SU-DHL-6 (cell line): ENCODE data around the gene BCAP31.

Source experiments
- H2AFZ ChIP-seq: fragments of 200-600 bp; sonication (generic); 2 replicates; pipeline ENCODE4 v1.6.1; 2014; ENCODE audit warnings: low read depth, mild to moderate bottlenecking, moderate library complexity, mixed read lengths, antibody characterized with exemption, low read length; ENCODE audit not compliant: severe bottlenecking
- H3F3A ChIP-seq: fragments of 200-600 bp; shearing (Covaris generic); 2 replicates; pipeline ENCODE4 v1.6.0; 2016; ENCODE audit warnings: antibody characterized with exemption, mild to moderate bottlenecking; ENCODE audit not compliant: insufficient read depth
- H3K27ac ChIP-seq: fragments of 200-600 bp; sonication (generic); 2 replicates; pipeline ENCODE4 v1.5.1; 2016; ENCODE audit warnings: low read depth, mild to moderate bottlenecking, low read length, moderate library complexity, mixed read lengths
- H3K27me3 ChIP-seq: fragments of 200-600 bp; sonication (generic), shearing (Covaris generic); 2 replicates; pipeline ENCODE4 v1.6.0; 2014; ENCODE audit warnings: mild to moderate bottlenecking, low read length
- H3K36me3 ChIP-seq: fragments of 200-600 bp; sonication (generic); 2 replicates; pipeline ENCODE4 v1.6.1; 2014; ENCODE audit warnings: mild to moderate bottlenecking, low read length, mixed read lengths
- H3K4me2 ChIP-seq: fragments of 300-600, 200-600 bp; shearing (Covaris generic), sonication (generic); 2 replicates; pipeline ENCODE4 v1.6.0; 2014; ENCODE audit warnings: low read length, low read depth, mild to moderate bottlenecking; ENCODE audit not compliant: poor library complexity, severe bottlenecking
- H3K4me3 ChIP-seq: fragments of 200-600 bp; sonication (generic); 2 replicates; pipeline ENCODE4 v1.5.1; 2014; ENCODE audit warnings: antibody characterized with exemption, low read length, mild to moderate bottlenecking, mixed read lengths; ENCODE audit not compliant: insufficient read depth, poor library complexity, severe bottlenecking
- H3K79me2 ChIP-seq: fragments of 200-600 bp; sonication (generic); 2 replicates; pipeline ENCODE4 v1.6.1; 2014; ENCODE audit warnings: mild to moderate bottlenecking, low read length, moderate library complexity; ENCODE audit not compliant: insufficient read depth
- H3K9ac ChIP-seq: fragments of 200-600 bp; sonication (generic); 2 replicates; pipeline ENCODE4 v1.7.0; 2014; ENCODE audit warnings: mild to moderate bottlenecking, low read length
- H3K9me2 ChIP-seq: fragments of 200-600 bp; sonication (generic); replicated peaks from 2 replicates; pipeline ENCODE4 v1.6.1; 2014; ENCODE audit warnings: low read length; ENCODE audit not compliant: insufficient read depth
- H3K9me3 ChIP-seq: fragments of 200-600 bp; sonication (generic); 2 replicates; pipeline ENCODE4 v1.6.1; 2014; ENCODE audit warnings: low read length, mixed read lengths; ENCODE audit not compliant: insufficient read depth
- H4K20me1 ChIP-seq: fragments of 200-600 bp; sonication (generic); 2 replicates; pipeline ENCODE4 v1.6.1; 2014; ENCODE audit warnings: low read depth, mild to moderate bottlenecking, antibody characterized with exemption, low read length, moderate library complexity, mixed read lengths
- EZH2phosphoT487 ChIP-seq: fragments of 200-600 bp; sonication (generic), shearing (Covaris generic); conservative IDR thresholded peaks from 2 replicates; pipeline ENCODE4 v1.6.1; 2018; ENCODE audit warnings: mild to moderate bottlenecking, antibody characterized with exemption, low read length, moderate library complexity, mixed read lengths
- TF ChIP-seq, protein P1 (sequence below): fragments of 200-600 bp; sonication (generic); IDR thresholded peaks from one replicate; pipeline ENCODE4 v1.5.1; 2017; ENCODE audit warnings: antibody characterized with exemption, mild to moderate bottlenecking, low read length, moderate library complexity; ENCODE audit not compliant: insufficient read depth, poor library complexity, severe bottlenecking

The BCAP31 gene

GRCh38 chrX:153704021-153704526, 20.1 kb downstream of the BCAP31 start:
- no peaks in the 10 kb centered on the region for H3F3A ChIP-seq
- H2AFZ ChIP-seq: no peak overlapping the region
- TF ChIP-seq, protein P1, sequence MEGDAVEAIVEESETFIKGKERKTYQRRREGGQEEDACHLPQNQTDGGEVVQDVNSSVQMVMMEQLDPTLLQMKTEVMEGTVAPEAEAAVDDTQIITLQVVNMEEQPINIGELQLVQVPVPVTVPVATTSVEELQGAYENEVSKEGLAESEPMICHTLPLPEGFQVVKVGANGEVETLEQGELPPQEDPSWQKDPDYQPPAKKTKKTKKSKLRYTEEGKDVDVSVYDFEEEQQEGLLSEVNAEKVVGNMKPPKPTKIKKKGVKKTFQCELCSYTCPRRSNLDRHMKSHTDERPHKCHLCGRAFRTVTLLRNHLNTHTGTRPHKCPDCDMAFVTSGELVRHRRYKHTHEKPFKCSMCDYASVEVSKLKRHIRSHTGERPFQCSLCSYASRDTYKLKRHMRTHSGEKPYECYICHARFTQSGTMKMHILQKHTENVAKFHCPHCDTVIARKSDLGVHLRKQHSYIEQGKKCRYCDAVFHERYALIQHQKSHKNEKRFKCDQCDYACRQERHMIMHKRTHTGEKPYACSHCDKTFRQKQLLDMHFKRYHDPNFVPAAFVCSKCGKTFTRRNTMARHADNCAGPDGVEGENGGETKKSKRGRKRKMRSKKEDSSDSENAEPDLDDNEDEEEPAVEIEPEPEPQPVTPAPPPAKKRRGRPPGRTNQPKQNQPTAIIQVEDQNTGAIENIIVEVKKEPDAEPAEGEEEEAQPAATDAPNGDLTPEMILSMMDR: no peak
- no peak for TF ChIP-seq EZH2phosphoT487
- H3K4me3 ChIP-seq: no peak overlapping the region
- H4K20me1 ChIP-seq: no peaks in the 10 kb centered on the region
- H3K36me3 ChIP-seq: no peaks in the 10 kb centered on the region
- H3K9me3 ChIP-seq: no peaks in the 10 kb centered on the region
- no peak overlapping the region for H3K27ac ChIP-seq
- H3K9ac ChIP-seq: no peak overlapping the region
- no peak overlapping the region for H3K4me2 ChIP-seq
- H3K9me2 ChIP-seq: no peaks in the 10 kb centered on the region
- no peaks in the 10 kb centered on the region for H3K27me3 ChIP-seq
- no peaks in the 10 kb centered on the region for H3K79me2 ChIP-seq

- H3K4me2 ChIP-seq: no peak overlapping the region
- H4K20me1 ChIP-seq: no peaks in the 10 kb centered on the region
- H2AFZ ChIP-seq: no peak overlapping the region
- H3K27ac ChIP-seq: no peak overlapping the region
- H3K36me3 ChIP-seq: no peaks in the 10 kb centered on the region
- no peaks in the 10 kb centered on the region for H3K9me2 ChIP-seq
- TF ChIP-seq EZH2phosphoT487: no peak
- TF ChIP-seq, protein P1: no peak
- no peak overlapping the region for H3K4me3 ChIP-seq
- H3K9ac ChIP-seq: no peak overlapping the region
- no peaks in the 10 kb centered on the region for H3K27me3 ChIP-seq
- H3K79me2 ChIP-seq: no peaks in the 10 kb centered on the region
- H3F3A ChIP-seq: no peaks in the 10 kb centered on the region
- H3K9me3 ChIP-seq: no peaks in the 10 kb centered on the region
Measured at GRCh38 chrX:153703036-153703370, 21.2 kb downstream of the BCAP31 start.

DNA sequence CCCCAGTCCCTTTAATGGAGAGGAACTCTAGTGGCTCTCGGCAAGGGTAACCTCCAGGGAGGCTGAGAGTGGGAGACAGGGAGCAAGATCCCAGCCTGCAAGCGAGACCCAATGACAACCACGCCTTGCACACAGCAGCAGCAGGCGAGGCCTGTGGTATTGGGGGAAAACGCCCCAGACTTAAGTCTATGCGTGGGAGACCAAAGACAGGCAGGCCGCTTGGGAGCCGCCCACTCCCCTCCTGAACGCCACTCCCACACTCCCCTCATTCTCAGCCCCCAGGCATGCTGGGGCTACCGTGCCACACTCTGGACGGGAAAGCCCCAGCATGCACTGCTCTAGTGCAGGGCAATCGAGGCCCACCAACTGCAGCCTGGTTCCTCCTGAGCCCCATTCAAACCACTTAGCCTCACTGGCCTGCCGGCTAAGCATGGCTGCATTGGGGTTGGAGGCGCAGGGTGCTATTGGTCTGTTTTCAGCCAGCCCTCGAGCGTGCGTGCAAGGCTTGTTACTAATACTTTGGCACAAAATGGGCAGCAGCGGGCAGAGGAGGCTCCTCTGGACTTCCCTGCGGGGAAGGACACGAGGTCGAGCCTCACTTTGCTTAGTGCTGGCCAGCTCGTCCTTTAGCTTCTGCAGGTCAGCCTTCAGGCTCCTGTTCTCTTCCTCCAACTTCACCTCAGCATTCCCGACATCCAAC, 21.7 kb downstream of the BCAP31 start:
- no peak overlapping the region for H2AFZ ChIP-seq
- H3K79me2 ChIP-seq: no peaks in the 10 kb centered on the region
- H3K9ac ChIP-seq: no peak overlapping the region
- no peaks in the 10 kb centered on the region for H3F3A ChIP-seq
- no peaks in the 10 kb centered on the region for H3K27me3 ChIP-seq
- no peak overlapping the region for H3K4me2 ChIP-seq
- no peaks in the 10 kb centered on the region for H3K36me3 ChIP-seq
- H3K9me2 ChIP-seq: no peaks in the 10 kb centered on the region
- TF ChIP-seq EZH2phosphoT487: no peak
- TF ChIP-seq, protein P1: no peak
- H4K20me1 ChIP-seq: no peaks in the 10 kb centered on the region
- H3K4me3 ChIP-seq: no peak overlapping the region
- H3K9me3 ChIP-seq: no peaks in the 10 kb centered on the region
- no peak overlapping the region for H3K27ac ChIP-seq
